IPS-NIHi11 (cell line): ENCODE data around the gene JDP2.
"Not testable (repeated sequence)": the region's sequence is repeated elsewhere in the genome, so short reads cannot be mapped to it uniquely, and the experiment has no call there.

Experiments
- DNase-seq: peaks from one replicate; pipeline ENCODE4 v3.0.0; 2012; ENCODE audit warnings: mixed read lengths, low spot score

Gene JDP2

GRCh38 chr14:75456069-75456996 lies 28.5 kb downstream of the JDP2 start:
- DNase-seq = no peak

GRCh38 chr14:75456997-75457335 lies 29.1 kb downstream of the JDP2 start:
- no peak for DNase-seq

GRCh38 chr14:75457648-75458165 lies 29.9 kb downstream of the JDP2 start:
- DNase-seq = no peak

GRCh38 chr14:75458305-75458704 lies 30.5 kb downstream of the JDP2 start:
- DNase-seq = no peak

GRCh38 chr14:75459099-75459741 lies 31.4 kb downstream of the JDP2 start:
- DNase-seq = peak; percentile 50

GRCh38 chr14:75459791-75460190 lies 32.0 kb downstream of the JDP2 start:
- no peak for DNase-seq

GRCh38 chr14:75460394-75460793 lies 32.6 kb downstream of the JDP2 start:
- DNase-seq = no peak

- DNase-seq = no peak
Observed at GRCh38 chr14:75461303-75461702, 33.5 kb downstream of the JDP2 start.

GRCh38 chr14:75461755-75462349 lies 34.0 kb downstream of the JDP2 start:
- DNase-seq = no peak

- no peak for DNase-seq
Observed at GRCh38 chr14:75464626-75465025, 36.8 kb downstream of the JDP2 start.

- no peak for DNase-seq
Observed at GRCh38 chr14:75467763-75468162, 39.9 kb downstream of the JDP2 start.

GRCh38 chr14:75469164-75469563 lies 41.3 kb downstream of the JDP2 start:
- no peak for DNase-seq

GRCh38 chr14:75469606-75470237 lies 41.9 kb downstream of the JDP2 start:
- DNase-seq = no peak

GRCh38 chr14:75470238-75470797 lies 42.5 kb downstream of the JDP2 start:
- DNase-seq = no peak

- DNase-seq = no peak
Observed at GRCh38 chr14:75471059-75471458, 43.2 kb downstream of the JDP2 start.

GRCh38 chr14:75474127-75474526 lies 46.3 kb downstream of the JDP2 start:
- not testable (repeated sequence) for DNase-seq

GRCh38 chr14:75476274-75476995 lies 48.6 kb downstream of the JDP2 start:
- peak; percentile 61 for DNase-seq

GRCh38 chr14:75477881-75478280 lies 50.1 kb downstream of the JDP2 start:
- DNase-seq = no peak

- peak; percentile 62 for DNase-seq
Observed at GRCh38 chr14:75479770-75480600, 52.2 kb downstream of the JDP2 start.

- no peak for DNase-seq
Observed at GRCh38 chr14:75482366-75482765, 54.5 kb downstream of the JDP2 start.
